GM18520 (cell line): ENCODE results near the gene CTDSPL.

Source experiments
- ATAC-seq: cut with Tn5 transposase; IDR thresholded peaks from one replicate; pipeline ENCODE4 v1.9.1; 2021; ENCODE audit not compliant: unreplicated experiment

CTDSPL gene

GRCh38 chr3:37853691-37854413 is 7.8 kb upstream of the CTDSPL start:
- no peak for ATAC-seq

GRCh38 chr3:37855363-37855970 is 6.2 kb upstream of the CTDSPL start:
- no peak for ATAC-seq

GRCh38 chr3:37856381-37856780 is 5.3 kb upstream of the CTDSPL start:
- no peak for ATAC-seq

- no peak for ATAC-seq
Measured at GRCh38 chr3:37858742-37859141, 2.9 kb upstream of the CTDSPL start.

GRCh38 chr3:37859354-37859753 is 2.3 kb upstream of the CTDSPL start:
- no peak for ATAC-seq

GRCh38 chr3:37859908-37860199 is 1.8 kb upstream of the CTDSPL start:
- ATAC-seq: no peak

GRCh38 chr3:37862219-37862902 is 681 bp downstream of the CTDSPL start:
- ATAC-seq: no peak

- no peak for ATAC-seq
Measured at GRCh38 chr3:37862903-37863815, 1.5 kb downstream of the CTDSPL start.

GRCh38 chr3:37863949-37864822 is 2.5 kb downstream of the CTDSPL start:
- ATAC-seq: no peak

GRCh38 chr3:37864904-37865303 is 3.2 kb downstream of the CTDSPL start:
- no peak for ATAC-seq

- no peak for ATAC-seq
Measured at GRCh38 chr3:37867144-37867543, 5.5 kb downstream of the CTDSPL start.

GRCh38 chr3:37871858-37872257 is 10.2 kb downstream of the CTDSPL start:
- no peak for ATAC-seq

- no peak for ATAC-seq
Measured at GRCh38 chr3:37872413-37873160, 10.9 kb downstream of the CTDSPL start.

- no peak for ATAC-seq
Measured at GRCh38 chr3:37876279-37876678, 14.6 kb downstream of the CTDSPL start.

GRCh38 chr3:37882711-37883110 is 21.0 kb downstream of the CTDSPL start:
- ATAC-seq: no peak

GRCh38 chr3:37885814-37886213 is 24.1 kb downstream of the CTDSPL start:
- no peak for ATAC-seq

GRCh38 chr3:37886395-37886794 is 24.7 kb downstream of the CTDSPL start:
- no peak for ATAC-seq

- no peak for ATAC-seq
Measured at GRCh38 chr3:37887062-37887461, 25.4 kb downstream of the CTDSPL start.

- ATAC-seq: no peak
Measured at GRCh38 chr3:37887824-37888223, 26.1 kb downstream of the CTDSPL start.

- no peak for ATAC-seq
Measured at GRCh38 chr3:37888421-37888820, 26.7 kb downstream of the CTDSPL start.
